ENCODE results near the gene SRR.
A peak's percentile ranks its signal among the peaks of the same experiment; 100 is the strongest.
"Not testable (repeated sequence)": the region's sequence is repeated elsewhere in the genome, so short reads cannot be mapped to it uniquely, and the experiment has no call there.

The SRR gene, protein sequence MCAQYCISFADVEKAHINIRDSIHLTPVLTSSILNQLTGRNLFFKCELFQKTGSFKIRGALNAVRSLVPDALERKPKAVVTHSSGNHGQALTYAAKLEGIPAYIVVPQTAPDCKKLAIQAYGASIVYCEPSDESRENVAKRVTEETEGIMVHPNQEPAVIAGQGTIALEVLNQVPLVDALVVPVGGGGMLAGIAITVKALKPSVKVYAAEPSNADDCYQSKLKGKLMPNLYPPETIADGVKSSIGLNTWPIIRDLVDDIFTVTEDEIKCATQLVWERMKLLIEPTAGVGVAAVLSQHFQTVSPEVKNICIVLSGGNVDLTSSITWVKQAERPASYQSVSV

DNA sequence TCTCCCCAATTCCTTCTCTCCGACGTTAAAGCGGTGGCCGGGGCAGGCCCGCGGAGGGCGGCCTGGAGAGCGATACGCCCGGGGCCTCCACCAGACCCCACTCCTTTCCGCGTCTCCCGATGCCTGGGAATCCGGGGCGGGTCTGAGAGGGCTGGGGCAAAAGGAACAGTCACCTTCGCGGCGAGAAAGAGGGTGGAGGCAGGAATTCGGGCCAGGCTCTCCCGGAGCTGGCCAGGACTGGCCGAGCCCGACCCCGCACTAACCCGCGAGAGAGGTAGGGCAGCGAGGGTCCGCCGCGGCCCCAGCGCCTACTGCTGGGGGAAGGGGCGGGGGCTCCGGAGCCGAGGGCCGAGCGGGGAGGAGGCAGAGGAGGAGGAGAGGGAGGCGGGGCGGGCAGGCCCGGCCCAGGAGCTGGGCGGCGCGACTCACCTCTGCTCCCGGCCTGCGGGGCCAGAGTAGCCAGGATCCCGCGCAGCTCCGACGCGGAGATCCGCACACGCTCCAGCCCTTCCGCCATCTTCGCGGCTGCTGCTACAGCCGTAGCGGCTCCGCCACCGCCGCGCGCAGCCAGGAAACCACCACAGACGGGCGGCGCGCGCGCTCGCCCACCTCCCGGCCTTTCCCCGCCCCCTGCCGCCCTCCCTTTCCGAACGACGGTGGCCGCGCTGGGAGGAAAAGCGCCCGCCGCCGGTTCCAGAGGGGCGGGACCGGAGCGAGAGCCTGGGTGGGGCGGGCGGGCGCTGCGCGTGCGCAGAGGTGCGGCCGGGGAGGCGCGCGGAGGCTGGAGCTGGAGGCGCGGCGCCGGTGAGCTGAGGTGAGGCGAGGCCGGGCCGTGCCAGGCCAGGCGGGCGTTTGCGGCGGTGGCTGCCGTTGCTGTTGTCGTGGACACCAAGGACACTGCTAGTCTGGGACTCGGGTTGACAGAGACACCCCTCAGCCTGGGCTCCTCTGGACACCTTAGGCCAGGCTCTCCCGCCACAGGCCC lies at the start of gene SRR, which contains the start of gene SMG6:
Gene SRR, plus strand, starts transcription at position 747 of the 985 bp plus-strand sequence. CDS start 11,611 bp downstream, outside the sequence.
Gene SMG6, minus strand, starts transcription at position 582 of the 985 bp plus-strand sequence. Its CDS starts 65 bp downstream, at position 517.
- peak; percentile 73 for DNase-seq

DNA sequence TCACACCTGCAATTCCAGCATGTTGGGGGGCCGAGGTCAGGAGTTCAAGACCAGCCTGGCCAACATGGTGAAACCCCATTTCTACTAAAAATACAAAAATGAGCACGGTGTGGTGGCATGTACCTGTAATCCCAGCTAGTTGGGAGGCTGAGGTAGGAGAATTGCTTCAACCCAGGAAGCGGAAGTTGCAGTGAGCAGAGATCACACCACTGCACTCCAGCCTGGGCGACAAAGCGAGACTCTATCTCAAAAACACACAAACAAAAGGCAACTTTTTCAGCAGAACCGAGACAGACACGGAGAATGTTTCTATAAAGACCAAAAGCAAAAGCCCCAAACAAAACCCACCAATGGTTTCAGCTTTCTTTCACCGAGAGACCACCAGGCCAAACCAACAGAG lies 44.9 kb upstream of the SRR start:
- DNase-seq, result not testable (repeated sequence)

DNA sequence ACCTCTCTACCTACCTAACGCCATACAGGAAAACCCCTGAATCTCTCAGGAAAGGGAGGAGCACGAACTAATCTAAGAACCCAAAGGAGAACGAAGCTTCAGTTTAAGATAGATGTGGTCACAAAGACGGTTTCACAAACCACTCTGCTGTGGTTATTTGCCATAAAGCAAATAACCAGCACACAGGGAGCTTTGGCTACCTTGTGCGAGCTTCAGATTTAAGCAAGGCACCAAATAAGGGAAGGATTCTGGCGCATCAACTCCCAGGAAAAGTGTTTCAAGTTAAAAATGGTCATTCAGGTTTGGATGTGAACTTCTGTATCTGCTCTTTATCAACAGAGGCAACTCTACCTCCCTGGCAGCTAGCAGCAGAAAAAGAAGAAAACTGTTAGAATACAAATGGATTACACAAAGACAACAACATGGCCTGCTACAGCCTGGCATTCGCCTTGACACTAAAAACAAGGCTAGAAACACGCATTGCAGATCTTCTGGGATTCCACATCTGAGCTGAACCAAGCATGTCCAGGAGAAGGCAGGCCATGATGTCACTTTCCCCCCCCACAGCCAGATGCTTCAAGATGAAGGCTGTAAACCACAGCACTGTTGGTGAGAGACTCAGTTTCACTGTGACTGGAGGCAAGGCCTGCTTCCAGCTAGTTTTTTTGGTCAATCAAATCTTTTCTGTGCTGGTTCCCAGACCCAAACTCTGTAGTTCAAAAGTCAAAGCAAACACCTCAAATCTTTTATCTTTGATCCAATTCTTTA lies 43.8 kb upstream of the SRR start:
- no peak for DNase-seq

DNA sequence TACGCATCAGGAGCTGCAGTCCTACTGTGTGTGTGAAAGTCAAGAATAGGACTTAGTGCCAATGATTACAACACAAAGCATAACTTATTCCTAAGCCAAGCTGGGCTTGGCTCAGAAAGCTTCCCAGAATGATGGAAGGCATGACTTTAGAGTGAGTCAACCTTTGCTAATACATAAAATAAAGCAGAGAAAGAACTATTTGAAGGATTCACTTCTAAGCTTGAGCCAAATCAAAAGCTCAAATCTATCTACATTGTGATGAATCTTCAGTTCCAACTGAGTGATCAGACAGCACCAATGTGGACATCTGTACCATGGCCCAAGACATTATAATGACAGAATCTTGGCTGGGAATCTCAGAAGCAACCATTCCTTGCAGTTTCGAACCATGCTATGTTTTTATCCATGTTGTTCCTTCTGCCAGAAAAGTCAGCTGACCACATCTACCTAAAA lies 41.6 kb upstream of the SRR start:
- no peak for DNase-seq

DNA sequence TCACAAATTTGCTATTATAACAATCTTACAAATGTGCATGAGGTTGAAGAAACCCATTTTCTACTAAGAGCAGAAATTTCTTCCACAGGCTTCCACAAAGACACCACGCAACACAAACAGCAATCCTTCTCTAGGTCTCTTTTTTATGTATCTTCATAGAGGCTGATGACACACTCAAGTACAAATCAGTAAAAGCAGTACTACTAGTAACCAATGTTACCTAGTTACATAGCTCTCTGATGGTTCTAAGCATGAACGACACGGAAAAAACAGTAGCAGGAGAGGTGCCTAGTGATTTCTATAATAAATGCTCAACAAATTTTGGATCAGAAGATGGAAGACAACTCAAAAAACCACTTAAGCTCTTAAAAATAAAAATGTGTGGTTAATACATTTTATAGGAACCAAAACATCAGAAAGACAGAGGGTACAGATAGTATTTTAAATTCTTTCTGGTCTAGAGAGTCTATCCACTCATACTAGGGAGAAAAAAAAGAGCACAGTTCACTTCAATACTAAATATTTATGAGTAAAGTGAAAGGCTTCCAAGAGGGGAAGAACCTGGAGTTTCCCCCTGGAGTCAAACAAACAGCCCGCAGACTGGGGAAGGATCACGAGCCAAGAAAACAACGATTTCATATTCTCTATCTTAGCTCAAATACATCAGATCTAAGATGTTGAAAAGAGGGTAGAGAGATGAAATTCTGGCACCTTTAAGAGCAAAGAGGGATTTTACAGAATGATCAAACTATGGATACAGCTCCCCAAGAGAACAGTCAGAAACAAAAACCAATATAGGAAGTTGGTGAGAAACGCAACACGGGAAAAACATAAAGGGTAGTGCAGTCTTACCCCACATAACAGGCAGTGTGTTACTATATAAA lies 40.3 kb upstream of the SRR start:
- no peak for DNase-seq

DNA sequence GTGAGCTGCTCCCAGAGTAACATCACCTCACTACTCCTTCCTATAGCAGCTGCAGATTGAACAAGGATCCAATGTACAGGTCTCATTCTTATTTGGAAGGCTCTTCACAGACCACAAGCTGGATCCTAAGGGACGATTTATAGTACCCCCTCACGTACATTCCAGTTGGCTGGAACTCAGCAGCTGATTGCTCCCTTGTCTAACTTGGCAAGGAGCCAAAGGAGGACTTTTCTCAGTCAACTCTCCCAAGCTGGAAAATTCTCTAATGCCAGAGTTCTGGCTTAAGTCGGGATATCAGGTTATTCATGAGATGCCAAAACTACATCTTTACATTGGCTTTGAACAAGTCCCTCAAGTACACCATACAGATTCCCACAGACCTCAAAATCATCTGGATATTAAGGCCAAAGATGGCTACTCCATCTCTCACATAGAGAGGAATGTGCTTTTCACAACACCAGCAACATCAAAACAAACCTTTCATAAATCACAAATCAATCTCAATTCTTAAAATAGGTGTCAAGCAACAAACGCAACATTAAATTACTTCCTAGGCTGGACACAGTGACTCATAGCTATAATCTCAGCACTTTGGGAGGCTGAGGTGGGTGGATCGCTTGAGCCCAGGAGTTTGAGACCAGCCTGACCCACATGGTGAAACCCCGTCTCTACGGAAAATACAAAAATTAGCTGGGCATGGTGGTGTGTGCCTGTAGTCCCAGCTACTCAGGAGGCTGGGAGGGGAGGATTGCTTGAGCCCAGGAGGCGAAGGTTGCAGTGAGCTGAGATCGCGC lies 39.5 kb upstream of the SRR start:
- no peak for DNase-seq

DNA sequence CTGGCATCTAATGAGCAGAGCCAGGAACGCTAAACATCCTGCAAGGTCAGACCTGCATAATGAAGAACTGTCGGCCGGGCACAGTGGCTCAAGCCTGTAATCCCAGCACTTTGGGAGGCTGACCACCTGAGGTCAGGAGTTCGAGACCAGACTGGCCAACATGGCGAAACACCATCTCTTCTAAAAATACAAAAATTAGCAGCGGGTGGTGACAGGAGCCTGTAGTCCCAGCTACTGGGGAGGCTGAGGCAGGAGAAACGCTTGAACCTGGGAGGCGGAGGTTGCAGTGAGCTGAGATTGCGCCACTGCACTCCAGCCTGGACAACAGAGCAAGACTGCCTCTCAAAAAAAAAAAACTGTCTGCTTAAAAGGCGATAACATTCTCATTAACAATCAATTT lies 38.6 kb upstream of the SRR start:
- DNase-seq, result not testable (repeated sequence)

DNA sequence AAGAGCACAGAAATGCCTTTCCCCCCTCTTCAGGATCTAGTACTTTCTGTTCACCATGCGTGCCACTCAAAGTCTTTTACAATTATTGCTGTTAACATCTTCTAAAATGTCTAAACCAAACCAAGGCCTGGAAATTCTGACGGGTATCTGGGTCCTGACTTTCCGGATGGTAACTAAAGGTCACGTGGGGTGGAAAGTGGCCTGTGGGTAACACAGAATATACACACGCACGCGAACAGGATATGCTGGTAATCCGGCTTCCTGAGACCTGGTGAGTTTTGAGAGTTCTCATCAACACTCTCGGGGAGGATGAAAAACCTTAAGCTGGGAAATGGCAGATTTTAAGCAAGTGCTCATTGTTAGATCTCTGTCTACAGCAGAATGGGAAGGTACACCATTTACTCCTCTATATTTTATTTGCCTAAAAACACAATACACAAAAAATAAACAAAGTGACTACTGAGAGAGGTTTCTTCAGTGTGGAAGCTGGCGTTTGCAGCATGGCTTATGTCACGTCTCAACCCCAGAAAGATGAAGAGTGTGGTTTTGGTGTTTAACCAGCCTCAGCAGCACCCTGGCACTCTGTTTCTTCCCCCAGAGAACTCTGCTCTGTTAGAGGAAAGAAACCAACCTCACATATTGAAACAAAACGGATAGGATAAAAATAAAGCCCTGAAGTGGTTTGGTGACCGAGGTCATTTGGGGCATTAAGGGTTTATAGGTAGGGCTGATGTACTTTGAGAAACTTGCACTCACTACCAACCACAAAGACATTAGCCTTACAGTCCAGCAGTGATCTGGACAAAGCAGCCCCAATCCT lies 37.5 kb upstream of the SRR start:
- no peak for DNase-seq

DNA sequence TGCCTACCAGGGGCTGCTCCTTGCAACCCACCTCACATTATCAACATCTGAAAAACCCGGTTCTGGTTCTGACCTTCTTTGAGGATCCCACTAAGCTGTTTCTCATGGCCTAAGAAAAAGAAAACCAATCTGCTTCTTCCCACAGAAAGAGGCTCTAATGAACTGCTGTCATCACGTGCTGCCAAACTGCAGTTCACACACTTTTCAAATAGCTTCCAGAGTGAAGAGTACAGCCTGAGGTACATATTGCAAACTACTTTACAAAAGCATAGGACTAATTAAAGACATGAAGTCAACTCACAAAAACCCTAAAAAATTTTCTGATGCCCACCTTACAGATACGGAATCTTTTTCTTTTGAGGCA lies 36.9 kb upstream of the SRR start:
- no peak for DNase-seq

DNA sequence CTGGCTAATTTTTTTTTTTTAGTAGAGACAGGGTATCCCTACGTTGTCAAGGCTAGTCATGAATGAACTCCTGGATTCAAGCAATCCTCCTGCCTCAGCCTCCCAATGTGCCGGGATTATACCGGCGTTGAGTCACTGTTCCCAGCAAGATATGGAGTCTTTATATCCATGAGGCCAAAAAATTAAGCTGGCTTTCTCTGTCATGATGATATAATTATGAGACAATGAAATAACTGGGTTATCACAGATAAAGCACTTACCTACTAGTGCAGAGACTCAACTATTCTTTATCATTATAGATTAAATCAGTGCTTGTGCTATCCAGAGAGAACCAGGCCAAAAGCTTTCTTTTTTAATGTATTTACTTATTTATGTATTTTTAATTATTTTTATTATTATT lies 36.4 kb upstream of the SRR start:
- DNase-seq, result no peak

DNA sequence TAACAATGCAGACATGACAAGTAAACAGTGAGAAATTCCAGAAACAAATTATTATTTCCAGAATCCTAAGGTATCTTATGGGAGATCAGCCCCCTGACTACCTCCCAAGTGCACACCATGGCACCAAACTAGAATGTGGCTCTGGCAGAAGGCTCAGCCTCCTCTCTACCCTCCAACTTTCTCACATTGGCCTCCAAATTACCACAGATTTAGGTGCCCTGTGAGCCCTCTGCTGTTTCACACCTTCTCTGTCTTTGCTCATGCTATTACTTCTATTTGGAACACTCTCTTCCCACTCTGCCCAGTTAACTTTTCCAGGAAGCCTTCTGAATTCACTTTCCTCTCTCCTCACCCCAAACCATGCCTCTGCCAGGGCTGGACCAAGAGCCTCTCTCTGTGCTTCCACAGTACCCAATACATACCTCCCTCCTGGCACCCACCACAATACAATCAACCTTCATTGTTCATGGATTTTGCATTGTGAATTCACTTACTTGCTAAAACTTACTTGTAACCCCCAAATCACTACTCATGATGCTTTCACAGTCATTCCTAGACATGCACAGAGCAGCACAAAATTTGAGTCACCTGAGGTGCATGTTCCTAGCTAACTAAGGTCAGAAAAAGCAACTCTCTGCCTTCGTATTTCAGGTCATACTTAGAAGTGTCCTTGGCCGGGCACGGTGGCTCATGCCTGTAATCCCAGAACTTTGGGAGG lies 31.6 kb upstream of the SRR start:
- no peak for DNase-seq

DNA sequence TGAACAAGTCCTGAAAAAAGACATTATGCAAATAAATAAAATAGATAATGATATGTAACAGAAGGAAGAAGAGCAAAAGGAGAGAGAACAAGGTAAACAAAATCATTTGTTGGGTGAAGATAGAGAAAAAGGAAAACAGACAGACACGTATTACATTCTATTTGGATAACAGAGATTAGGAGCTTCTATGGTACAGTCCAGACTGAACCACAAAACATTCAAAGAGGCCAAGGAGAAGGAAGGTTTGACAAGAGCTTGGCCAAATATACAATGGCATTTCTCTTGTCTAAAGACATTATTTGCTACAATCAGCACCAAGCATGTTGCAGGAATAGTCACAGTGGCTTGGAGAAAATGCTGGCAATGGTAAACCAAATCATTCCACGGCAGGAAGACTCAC lies 29.3 kb upstream of the SRR start:
- DNase-seq, result no peak

DNA sequence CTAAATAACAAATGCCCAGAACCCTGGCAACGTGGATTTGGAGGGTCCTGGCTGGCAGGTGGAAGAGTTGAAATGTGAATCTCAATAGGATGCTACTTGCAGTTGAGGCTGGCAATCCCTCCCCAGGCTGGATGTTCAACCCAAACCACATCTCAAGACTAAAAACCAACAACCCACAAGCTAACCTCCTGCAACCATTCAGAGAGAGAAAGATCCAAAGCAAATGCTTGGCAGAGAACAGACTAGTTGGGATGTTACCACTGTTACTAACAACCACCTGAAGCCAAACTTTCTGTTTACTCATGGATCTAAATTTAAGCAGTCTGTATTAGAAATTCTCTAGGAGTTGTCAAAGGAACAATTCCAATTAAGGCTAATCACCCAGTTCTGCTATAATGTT lies 28.0 kb upstream of the SRR start:
- no peak for DNase-seq

DNA sequence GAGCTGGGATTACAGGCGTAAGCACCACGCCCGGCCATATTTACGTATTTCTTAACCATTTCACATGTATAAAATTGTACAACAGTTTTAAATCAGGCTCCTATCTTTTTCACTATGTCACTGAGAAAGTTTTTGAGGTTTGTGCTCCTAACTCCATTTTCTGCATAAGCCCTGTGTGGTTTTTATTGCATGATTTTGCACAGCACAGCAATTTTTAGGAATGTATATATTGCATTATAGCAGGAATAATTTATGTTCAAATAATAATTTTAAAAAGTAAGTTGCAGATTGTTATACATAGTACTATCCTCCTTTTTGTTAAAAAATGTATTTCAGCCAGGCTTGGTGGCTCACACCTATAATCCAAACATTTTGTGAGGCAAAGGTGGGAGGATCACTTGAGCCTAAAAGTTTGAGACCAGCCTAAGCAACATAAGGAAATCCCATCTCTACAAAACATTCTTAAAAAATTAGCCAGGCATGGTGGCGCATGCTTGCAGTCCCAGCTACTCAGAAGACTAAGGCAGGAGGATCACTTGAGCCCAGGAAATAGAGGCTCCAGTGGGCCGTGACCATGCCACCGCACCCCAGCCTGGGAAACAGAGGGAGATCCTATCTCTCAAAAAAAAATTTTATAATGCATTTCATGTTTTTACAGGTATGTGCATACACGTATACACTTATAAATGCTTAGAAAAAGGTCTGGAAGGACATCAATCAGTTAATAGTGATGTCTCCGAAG lies 26.1 kb upstream of the SRR start:
- no peak for DNase-seq

DNA sequence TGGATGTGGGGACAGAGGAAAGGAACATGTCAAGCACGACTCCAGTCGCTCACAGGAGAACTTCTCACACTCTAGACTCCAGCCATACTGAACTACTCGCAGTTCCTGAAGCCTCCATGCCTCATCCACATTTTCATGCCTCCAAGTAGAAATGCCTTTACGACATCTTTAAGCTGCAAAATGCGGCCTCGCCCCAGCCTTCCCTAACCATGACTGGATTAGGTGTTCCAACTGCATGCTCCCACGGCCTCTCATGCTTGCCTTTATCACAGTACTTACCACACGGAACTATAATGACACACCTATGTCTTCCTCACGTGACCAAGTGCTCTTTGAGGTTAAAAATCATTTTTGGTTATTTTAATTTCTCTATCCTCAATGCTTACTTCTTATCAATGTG lies 24.0 kb upstream of the SRR start:
- no peak for DNase-seq

DNA sequence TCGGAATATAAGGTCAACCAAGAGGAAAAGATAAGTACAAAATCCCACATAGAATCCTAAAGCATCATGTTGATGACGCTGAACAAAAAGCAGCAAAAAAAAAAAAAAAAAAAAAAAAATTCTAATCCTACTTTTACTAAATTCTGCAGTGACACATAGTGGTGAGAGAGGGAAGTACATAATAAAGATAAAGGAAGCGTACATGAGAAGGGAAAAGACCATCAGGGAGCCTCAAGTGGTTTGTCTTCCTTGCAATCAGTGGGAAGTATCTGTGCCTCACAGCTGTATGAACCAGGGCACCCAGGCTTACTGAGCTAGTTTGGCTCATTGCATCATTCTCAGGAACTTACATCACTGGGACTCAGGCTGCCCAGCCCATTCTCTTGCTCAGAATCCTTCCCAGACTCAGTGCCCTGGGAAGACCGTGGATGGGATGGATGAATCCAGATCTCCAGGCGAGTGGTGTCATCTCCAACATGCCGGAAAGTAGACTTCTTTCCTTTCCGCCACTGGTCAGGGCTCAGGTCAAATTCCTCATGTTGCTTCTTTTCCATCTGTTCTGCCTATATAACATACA lies 21.4 kb upstream of the SRR start:
- peak; percentile 71 for DNase-seq

DNA sequence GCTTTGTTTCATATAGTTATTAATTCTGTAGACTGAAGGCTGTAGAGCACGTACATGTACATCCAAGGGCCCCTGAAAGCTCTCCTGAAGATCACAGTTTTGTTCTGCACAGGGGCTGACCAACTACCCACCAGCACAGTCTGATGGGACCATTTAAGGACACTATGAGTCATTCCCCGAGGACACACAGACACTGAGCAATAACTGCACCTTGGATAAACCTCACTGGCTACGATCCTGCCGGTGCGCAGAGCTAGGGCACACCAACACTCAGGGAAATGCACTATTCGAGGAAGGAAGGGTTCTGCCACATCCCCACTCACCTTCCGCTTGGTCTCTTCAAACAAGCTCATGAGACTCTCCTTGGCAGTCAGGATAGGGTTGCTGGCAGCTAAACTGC lies 20.4 kb upstream of the SRR start:
- no peak for DNase-seq

DNA sequence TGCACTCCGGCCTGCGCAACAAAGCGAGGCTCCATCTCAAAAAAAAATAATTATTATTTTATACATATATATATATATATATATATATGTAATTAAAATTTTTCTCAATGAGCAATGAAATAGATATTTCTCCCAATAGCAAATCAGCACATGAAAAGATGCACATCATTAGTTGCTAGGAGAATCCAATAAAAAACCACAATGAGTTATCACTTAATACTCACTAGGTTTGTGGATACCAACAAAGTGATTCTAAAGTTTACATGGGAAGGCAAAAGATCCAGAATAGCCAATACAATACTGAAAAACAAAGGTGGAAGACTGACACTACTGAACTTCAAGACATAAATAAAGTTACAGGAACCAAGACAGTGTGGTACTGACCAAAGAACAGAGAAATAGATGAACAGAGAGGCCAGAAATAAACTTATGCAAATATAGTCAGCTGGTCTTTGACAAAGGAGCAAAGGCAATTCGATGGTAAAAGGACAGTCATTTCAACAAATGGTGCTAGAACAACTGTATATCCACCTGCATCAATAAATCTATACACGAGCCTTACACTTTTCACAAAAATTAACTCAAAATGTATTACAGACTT lies 13.8 kb upstream of the SRR start:
- DNase-seq, result no peak

Data from NCI-H1694 treated with DMSO at 0.1 percent for 48 hours (cell line).